Measurements from ENCODE around the gene HCN2.

DNA sequence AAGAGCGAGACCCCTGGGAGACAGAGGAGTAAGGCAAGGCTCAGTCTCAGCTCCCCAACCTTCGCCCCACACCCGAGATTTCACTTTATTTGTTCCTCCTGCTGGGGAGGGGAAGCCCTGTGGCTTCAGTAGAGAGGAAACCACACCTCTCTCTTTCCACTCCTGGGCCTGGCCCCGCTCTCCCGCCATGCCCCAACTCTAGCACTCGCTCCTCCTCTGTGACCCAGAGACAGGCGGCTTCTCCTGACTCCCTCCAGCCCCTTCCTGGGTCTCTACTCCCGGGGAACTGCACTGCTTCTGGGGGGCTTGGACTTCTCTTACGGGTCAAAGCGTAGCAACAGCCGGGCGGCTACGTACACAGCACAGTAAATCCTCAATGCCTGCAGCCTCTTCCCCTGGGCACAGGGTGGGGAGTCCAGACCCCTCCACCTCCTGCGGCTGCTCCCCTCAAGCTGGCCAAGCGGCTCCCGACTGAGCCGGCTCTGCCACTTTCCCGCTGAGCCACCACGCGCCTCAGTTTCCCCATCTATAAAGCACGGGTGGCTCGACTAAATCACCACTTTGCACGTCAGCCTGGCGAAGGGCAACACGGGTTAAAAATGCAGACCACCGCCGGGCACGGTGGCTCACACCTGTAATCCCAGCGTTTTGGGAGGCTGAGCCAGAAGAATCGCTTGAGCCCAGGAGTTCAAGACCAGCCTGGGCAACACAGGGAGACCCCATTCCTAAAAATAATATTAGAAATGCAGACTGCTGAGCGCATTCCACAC lies 71.9 kb downstream of the HCN2 start:
- TF ChIP-seq, protein P1, sequence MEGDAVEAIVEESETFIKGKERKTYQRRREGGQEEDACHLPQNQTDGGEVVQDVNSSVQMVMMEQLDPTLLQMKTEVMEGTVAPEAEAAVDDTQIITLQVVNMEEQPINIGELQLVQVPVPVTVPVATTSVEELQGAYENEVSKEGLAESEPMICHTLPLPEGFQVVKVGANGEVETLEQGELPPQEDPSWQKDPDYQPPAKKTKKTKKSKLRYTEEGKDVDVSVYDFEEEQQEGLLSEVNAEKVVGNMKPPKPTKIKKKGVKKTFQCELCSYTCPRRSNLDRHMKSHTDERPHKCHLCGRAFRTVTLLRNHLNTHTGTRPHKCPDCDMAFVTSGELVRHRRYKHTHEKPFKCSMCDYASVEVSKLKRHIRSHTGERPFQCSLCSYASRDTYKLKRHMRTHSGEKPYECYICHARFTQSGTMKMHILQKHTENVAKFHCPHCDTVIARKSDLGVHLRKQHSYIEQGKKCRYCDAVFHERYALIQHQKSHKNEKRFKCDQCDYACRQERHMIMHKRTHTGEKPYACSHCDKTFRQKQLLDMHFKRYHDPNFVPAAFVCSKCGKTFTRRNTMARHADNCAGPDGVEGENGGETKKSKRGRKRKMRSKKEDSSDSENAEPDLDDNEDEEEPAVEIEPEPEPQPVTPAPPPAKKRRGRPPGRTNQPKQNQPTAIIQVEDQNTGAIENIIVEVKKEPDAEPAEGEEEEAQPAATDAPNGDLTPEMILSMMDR (conservative IDR thresholded peaks at IDR 0.05; ENCODE audit: low read depth, low read length) = no peak
- no peak for TF ChIP-seq EZH2 (IDR thresholded peaks at IDR 0.05; ENCODE audit: borderline replicate concordance, low read depth, low read length, poor library complexity, severe bottlenecking)

All from A673 (cell line).